HepG2 (cell line): Measurements from ENCODE around the gene GRIN2C.

ENCODE experiments used
- MAZ ChIP-seq, 2 experiments: sonication (generic) in 1 of 2; formaldehyde crosslinking in 1 of 2; IDR thresholded peaks; 2 replicates each; pipeline versions ENCODE4 v1.5.0 to v1.6.1; 2012 to 2020; ENCODE audit warnings: low read depth in 2 of 2, mild to moderate bottlenecking in 2 of 2, borderline replicate concordance in 1 of 2, improper control_type of control experiment in 1 of 2, low read length in 1 of 2, missing genetic modification reagents in 1 of 2, moderate library complexity in 1 of 2
- TCF12 ChIP-seq, 2 experiments: fragments of 450-650 bp in 1 of 2; sonication (generic) in 1 of 2; formaldehyde crosslinking in 1 of 2; IDR thresholded peaks; 2 replicates each; pipeline versions ENCODE4 v1.6.1 to v1.8.0; 2017 to 2022; ENCODE audit warnings: antibody characterized with exemption in 1 of 2, mild to moderate bottlenecking in 1 of 2, missing genetic modification reagents in 1 of 2, moderate library complexity in 1 of 2

DNA sequence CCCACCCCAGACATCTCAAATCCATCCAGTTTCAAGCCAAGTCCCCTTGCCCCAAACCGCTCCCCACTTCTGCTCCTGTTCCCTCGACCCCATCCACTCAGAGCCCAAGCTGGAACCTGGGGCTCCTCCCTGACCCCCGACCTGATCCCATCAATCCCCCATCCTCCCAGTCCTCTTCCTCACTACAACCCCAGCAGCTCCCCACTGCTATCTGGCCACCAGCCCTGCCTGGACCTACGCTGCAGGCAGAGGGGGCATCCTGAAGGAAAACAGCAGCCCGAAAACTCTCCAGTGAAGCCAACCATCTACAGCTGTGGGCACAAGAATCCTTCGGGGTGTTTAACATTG is 9.2 kb upstream of the GRIN2C start:
- TF ChIP-seq TCF12 (IDR thresholded peaks at IDR 0.05) (no peak), TCF12 (CRISPR knock-in tag; IDR thresholded peaks at IDR 0.05) (no peak), MAZ (IDR thresholded peaks at IDR 0.05; ENCODE audit: borderline replicate concordance, low read depth, low read length) (no peak), MAZ (CRISPR knock-in tag; IDR thresholded peaks at IDR 0.05; ENCODE audit: low read depth) (no peak)
